GM12891 (cell line): Measurements from ENCODE around the gene OTULIN.

Source experiments
- PAX5 ChIP-seq: IDR thresholded peaks from 2 replicates; pipeline ENCODE4 v1.6.1; 2011; ENCODE audit warnings: low read length, moderate library complexity, mild to moderate bottlenecking; ENCODE audit not compliant: insufficient read depth, severe bottlenecking
- POLR2A ChIP-seq: IDR thresholded peaks from 2 replicates; pipeline ENCODE4 v1.6.1; 2011; ENCODE audit warnings: low read depth, low read length, control low read depth
- POLR2AphosphoS5 ChIP-seq: IDR thresholded peaks from 2 replicates; pipeline ENCODE4 v1.6.1; 2011; ENCODE audit warnings: low read depth, low read length, control low read depth
- SPI1 ChIP-seq: IDR thresholded peaks from 2 replicates; pipeline ENCODE4 v1.6.1; 2011; ENCODE audit warnings: low read depth, low read length, control low read depth
- TAF1 ChIP-seq: IDR thresholded peaks from 2 replicates; pipeline ENCODE4 v1.6.1; 2011; ENCODE audit warnings: low read depth, low read length, control low read depth

DNA sequence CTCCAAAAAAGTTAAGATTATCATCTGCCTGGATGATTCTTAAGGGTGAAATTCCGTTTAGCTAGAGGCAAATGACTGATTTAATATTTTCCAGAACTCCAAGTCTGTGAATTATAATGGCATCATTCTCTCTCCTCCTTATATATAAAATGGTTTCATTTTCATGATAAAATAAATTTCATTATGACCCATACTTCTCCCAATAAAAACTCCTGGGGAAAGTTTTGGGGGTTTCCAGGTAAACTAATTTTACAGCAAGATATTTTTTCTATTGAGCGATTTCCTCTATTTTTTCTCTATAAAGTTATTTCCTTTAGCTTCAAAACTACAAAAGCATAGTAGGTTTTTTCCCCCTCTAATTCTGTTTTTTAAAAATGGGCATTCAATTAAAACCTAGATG, 7.6 kb upstream of the OTULIN start:
- TF ChIP-seq TAF1 = no peak
- no peak for TF ChIP-seq POLR2A
- TF ChIP-seq POLR2AphosphoS5 = no peak
- no peak for TF ChIP-seq SPI1
- TF ChIP-seq PAX5 = no peak
